Measurements from ENCODE around the gene SPINT2.

DNA sequence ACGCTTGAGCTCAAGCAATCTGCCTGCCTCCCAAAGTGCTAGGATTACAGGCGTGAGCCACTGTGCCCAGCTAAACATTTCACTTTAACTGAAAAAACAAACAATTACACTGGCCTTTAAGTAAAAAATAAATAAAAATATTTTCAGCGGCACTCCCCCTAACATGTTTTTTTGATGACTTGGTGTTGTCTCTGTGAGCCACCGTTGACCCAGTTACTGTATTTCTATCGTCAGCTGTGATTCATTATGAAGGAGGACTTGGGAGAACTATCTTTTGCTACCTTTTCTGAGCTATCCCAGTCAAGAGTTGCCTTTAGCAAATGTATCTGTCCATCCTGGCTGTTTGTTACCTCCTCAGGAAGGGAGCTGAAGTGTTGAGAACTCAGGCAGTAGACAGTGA, 21.2 kb downstream of the SPINT2 start:
- TF ChIP-seq, protein P1, sequence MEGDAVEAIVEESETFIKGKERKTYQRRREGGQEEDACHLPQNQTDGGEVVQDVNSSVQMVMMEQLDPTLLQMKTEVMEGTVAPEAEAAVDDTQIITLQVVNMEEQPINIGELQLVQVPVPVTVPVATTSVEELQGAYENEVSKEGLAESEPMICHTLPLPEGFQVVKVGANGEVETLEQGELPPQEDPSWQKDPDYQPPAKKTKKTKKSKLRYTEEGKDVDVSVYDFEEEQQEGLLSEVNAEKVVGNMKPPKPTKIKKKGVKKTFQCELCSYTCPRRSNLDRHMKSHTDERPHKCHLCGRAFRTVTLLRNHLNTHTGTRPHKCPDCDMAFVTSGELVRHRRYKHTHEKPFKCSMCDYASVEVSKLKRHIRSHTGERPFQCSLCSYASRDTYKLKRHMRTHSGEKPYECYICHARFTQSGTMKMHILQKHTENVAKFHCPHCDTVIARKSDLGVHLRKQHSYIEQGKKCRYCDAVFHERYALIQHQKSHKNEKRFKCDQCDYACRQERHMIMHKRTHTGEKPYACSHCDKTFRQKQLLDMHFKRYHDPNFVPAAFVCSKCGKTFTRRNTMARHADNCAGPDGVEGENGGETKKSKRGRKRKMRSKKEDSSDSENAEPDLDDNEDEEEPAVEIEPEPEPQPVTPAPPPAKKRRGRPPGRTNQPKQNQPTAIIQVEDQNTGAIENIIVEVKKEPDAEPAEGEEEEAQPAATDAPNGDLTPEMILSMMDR (IDR thresholded peaks at IDR 0.05; ENCODE audit: insufficient read depth, low read depth, low read length): no peak
- TF ChIP-seq EZH2 (IDR thresholded peaks at IDR 0.05; ENCODE audit: insufficient read depth, low read length): no peak
